Measurements from ENCODE around the gene JMJD8.

GRCh38 chr16:673399-673991, 10.6 kb downstream of the JMJD8 start:
- TF ChIP-seq GABPA (IDR thresholded peaks at IDR 0.05 in 1 of 2, conservative IDR thresholded peaks at IDR 0.05 in 1 of 2) (no peak), CTCF (IDR thresholded peaks at IDR 0.05; ENCODE audit: low read depth, low read length, missing input control) (no peak), MAX (IDR thresholded peaks at IDR 0.05) (no peak), SP1 (IDR thresholded peaks at IDR 0.05) (no peak), ATF3 (IDR thresholded peaks at IDR 0.05) (no peak), HNF4A (conservative IDR thresholded peaks at IDR 0.05) (no peak), REST (IDR thresholded peaks at IDR 0.05) (no peak), RAD21 (IDR thresholded peaks at IDR 0.05) (no peak), FOXA1 (IDR thresholded peaks at IDR 0.05) (no peak), JUND (IDR thresholded peaks at IDR 0.05) (no peak), TAF1 (conservative IDR thresholded peaks at IDR 0.05) (no peak), YY1 (IDR thresholded peaks at IDR 0.05) (no peak)
